ENCODE measurements around the gene BRMS1L. TPM values are rescaled to one million over a fixed set of nuclear protein-coding genes. Genes with fewer than 3 reads are reported as not detected.

BRMS1L gene
- total and polyA plus RNA-seq, 2 of the 4 experiments (the other 2 are of a cell fraction), result 1.8 to 6.2 TPM

- WGBS, 2 experiments (ENCODE audit: extremely low coverage in 2 of 2, insufficient read length in 1 of 2), result 40% methylated on average over 1 of the region's 4 CpGs; no CpG with 5 or more reads in 1 of the 2 experiments
- DNase-seq (no peak), ATAC-seq (ENCODE audit: low read depth) (no peak)
- Histone ChIP-seq H4K20me1 (ENCODE audit: insufficient read depth, low read length) (no peaks in the 10 kb centered on the region), H3K27me3 (ENCODE audit: control insufficient read depth, insufficient read depth, low read length) (no peaks in the 10 kb centered on the region), H3K79me1 (ENCODE audit: low read depth in 1 of 2, low read length in 2 of 2) (no peaks in the 10 kb centered on the region), H2BK120ac (ENCODE audit: low read depth, low read length) (no peak overlapping the region), H3K56ac (ENCODE audit: extremely low read depth, insufficient read depth, low read length) (no peak overlapping the region), H3K23ac (ENCODE audit: low read depth, low read length) (no peak overlapping the region), H3K9me1 (ENCODE audit: insufficient read depth, low read length) (no peaks in the 10 kb centered on the region), H2AK9ac (replicated peaks; ENCODE audit: low read depth, low read length, poor library complexity) (no peak overlapping the region), H2BK20ac (ENCODE audit: low read depth, low read length) (no peak overlapping the region), H3K14ac (replicated peaks; ENCODE audit: low read depth, low read length) (no peak overlapping the region), H2AK5ac (ENCODE audit: low read depth, low read length) (no peak overlapping the region), H3K18ac (ENCODE audit: low read depth, low read length) (no peak overlapping the region), H3K9ac (ENCODE audit: low read depth, low read length) (no peak overlapping the region), H2AFZ (replicated peaks; ENCODE audit: low read length, poor library complexity) (no peak overlapping the region), H4K91ac (ENCODE audit: insufficient read depth, low read depth, low read length) (no peak overlapping the region), H3K27ac (ENCODE audit: insufficient read depth, low read length) (no peak overlapping the region), H3K4ac (ENCODE audit: low read depth, low read length) (no peak overlapping the region), H3K4me1 (ENCODE audit: control insufficient read depth, insufficient read depth, low read length) (no peaks in the 10 kb centered on the region), H2BK15ac (ENCODE audit: low read depth, low read length) (no peak overlapping the region), H3K4me2 (ENCODE audit: low read depth, low read length) (no peak overlapping the region), H3K36me3 (ENCODE audit: control insufficient read depth, insufficient read depth, low read length) (no peaks in the 10 kb centered on the region), H3K4me3 (ENCODE audit: insufficient read depth, low read depth, low read length) (no peak overlapping the region), H3K9me3 (ENCODE audit: control insufficient read depth, insufficient read depth, low read length) (no peaks in the 10 kb centered on the region), H4K8ac (ENCODE audit: low read depth in 2 of 2, low read length in 2 of 2) (no peak overlapping the region), H2BK5ac (ENCODE audit: low read depth, low read length, poor library complexity, severe bottlenecking) (no peak overlapping the region), H4K5ac (ENCODE audit: low read depth, low read length) (no peak overlapping the region)
- ChIA-PET POLR2A (ENCODE audit: unreplicated experiment) (no interaction called here), CTCF (no interaction called here)
- intact Hi-C loops (cut with micrococcal nuclease) (no loop called here), in situ Hi-C loops (cut with MboI; ENCODE audit: low sequenced_read_pairs) (no loop called here), dilution Hi-C loops (cut with HindIII; ENCODE audit: low sequenced_read_pairs, unreplicated experiment) (no loop called here)
- TF ChIP-seq CTCF (conservative IDR thresholded peaks at IDR 0.05; ENCODE audit: low read depth, low read length) (no peak), MAZ (IDR thresholded peaks at IDR 0.05; ENCODE audit: borderline replicate concordance, low read depth, low read length) (no peak), RCOR1 (IDR thresholded peaks at IDR 0.05; ENCODE audit: insufficient replicate concordance, low read length) (no peak), CEBPB (IDR thresholded peaks at IDR 0.05; ENCODE audit: low read depth, low read length) (no peak), RAD21 (IDR thresholded peaks at IDR 0.05; ENCODE audit: low read length) (no peak), CHD1 (IDR thresholded peaks at IDR 0.05; ENCODE audit: low read depth, low read length) (no peak)
- no TSS peak for BruUV-seq (replicated peaks)
These were observed 84.1 kb downstream of the BRMS1L start for GRCh38 chr14:35910191-35910590.

Data from IMR-90 (cell line).